Measurements from ENCODE around the gene NAGK.

The NAGK gene

GRCh38 chr2:71071681-71072398 lies 3.4 kb downstream of the NAGK start:
- Histone ChIP-seq H3K9me3 (ENCODE audit: insufficient read depth, low read depth, low read length) (no peaks in the 10 kb centered on the region), H3K4me1 (ENCODE audit: insufficient read depth, low read length, poor library complexity, severe bottlenecking) (peaks cover 32% of the 10 kb centered on the region), H3K9me2 (replicated peaks; ENCODE audit: low read depth, low read length) (no peaks in the 10 kb centered on the region), H3K4me2 (ENCODE audit: low read depth, low read length, poor library complexity, severe bottlenecking) (peak overlapping the region; percentile 93), H3F3A (ENCODE audit: low read depth) (no peaks in the 10 kb centered on the region), H3K79me2 (ENCODE audit: insufficient read depth, low read length) (peaks cover 39% of the 10 kb centered on the region), H3K27me3 (ENCODE audit: insufficient read depth, low read length, poor library complexity, severe bottlenecking) (no peaks in the 10 kb centered on the region), H3K36me3 (ENCODE audit: insufficient read depth, low read length) (peaks cover 30% of the 10 kb centered on the region; the same call in 1 of the 2 replicates), H3K4me3 (ENCODE audit: low read length, poor library complexity, severe bottlenecking) (peak overlapping the region; percentile 33), H2AFZ (ENCODE audit: low read length) (no peak overlapping the region), H4K20me1 (ENCODE audit: insufficient read depth, low read length, poor library complexity, severe bottlenecking) (peaks cover 15% of the 10 kb centered on the region), H3K9ac (ENCODE audit: low read depth, low read length, poor library complexity, severe bottlenecking) (peak overlapping the region; percentile 24)
- TF ChIP-seq EZH2phosphoT487 (IDR thresholded peaks at IDR 0.05; ENCODE audit: borderline replicate concordance), result no peak
- peak; percentile 58 for TF ChIP-seq CTCF (conservative IDR thresholded peaks at IDR 0.05; ENCODE audit: low read length)

GRCh38 chr2:71072492-71072891 lies 4.0 kb downstream of the NAGK start:
- H3K36me3 ChIP-seq (ENCODE audit: insufficient read depth, low read length), result peaks cover 33% of the 10 kb centered on the region; the same call in 1 of the 2 replicates
- no peak overlapping the region for H2AFZ ChIP-seq (ENCODE audit: low read length)

GRCh38 chr2:71073475-71073874 lies 5.0 kb downstream of the NAGK start:
- H3K4me1 ChIP-seq (ENCODE audit: insufficient read depth, low read length, poor library complexity, severe bottlenecking), result peaks cover 32% of the 10 kb centered on the region
- H3K9me2 ChIP-seq (replicated peaks; ENCODE audit: low read depth, low read length), result no peaks in the 10 kb centered on the region
- H3K27me3 ChIP-seq (ENCODE audit: insufficient read depth, low read length, poor library complexity, severe bottlenecking), result no peaks in the 10 kb centered on the region
- H2AFZ ChIP-seq (ENCODE audit: low read length), result no peak overlapping the region
- H3K9ac ChIP-seq (ENCODE audit: low read depth, low read length, poor library complexity, severe bottlenecking), result no peak overlapping the region
- no peak for TF ChIP-seq EZH2phosphoT487 (IDR thresholded peaks at IDR 0.05; ENCODE audit: borderline replicate concordance)
- TF ChIP-seq CTCF (conservative IDR thresholded peaks at IDR 0.05; ENCODE audit: low read length), result no peak
- no peaks in the 10 kb centered on the region for H3F3A ChIP-seq (ENCODE audit: low read depth)
- H3K79me2 ChIP-seq (ENCODE audit: insufficient read depth, low read length), result peaks cover 39% of the 10 kb centered on the region
- H3K9me3 ChIP-seq (ENCODE audit: insufficient read depth, low read depth, low read length), result no peaks in the 10 kb centered on the region
- peaks cover 15% of the 10 kb centered on the region for H4K20me1 ChIP-seq (ENCODE audit: insufficient read depth, low read length, poor library complexity, severe bottlenecking)
- H3K36me3 ChIP-seq (ENCODE audit: insufficient read depth, low read length), result peaks cover 43% of the 10 kb centered on the region; the same call in 1 of the 2 replicates
- H3K4me3 ChIP-seq (ENCODE audit: low read length, poor library complexity, severe bottlenecking), result no peak overlapping the region
- H3K4me2 ChIP-seq (ENCODE audit: low read depth, low read length, poor library complexity, severe bottlenecking), result no peak overlapping the region

More at GRCh38 chr2:71072492-71072891, 4.0 kb downstream of the NAGK start:
- Histone ChIP-seq H4K20me1 (ENCODE audit: insufficient read depth, low read length, poor library complexity, severe bottlenecking) (peaks cover 15% of the 10 kb centered on the region), H3K9ac (ENCODE audit: low read depth, low read length, poor library complexity, severe bottlenecking) (peak overlapping the region; percentile 24), H3K27me3 (ENCODE audit: insufficient read depth, low read length, poor library complexity, severe bottlenecking) (no peaks in the 10 kb centered on the region), H3F3A (ENCODE audit: low read depth) (no peaks in the 10 kb centered on the region), H3K9me3 (ENCODE audit: insufficient read depth, low read depth, low read length) (no peaks in the 10 kb centered on the region), H3K4me3 (ENCODE audit: low read length, poor library complexity, severe bottlenecking) (peak overlapping the region; percentile 33), H3K9me2 (replicated peaks; ENCODE audit: low read depth, low read length) (no peaks in the 10 kb centered on the region), H3K4me2 (ENCODE audit: low read depth, low read length, poor library complexity, severe bottlenecking) (peak overlapping the region; percentile 93), H3K79me2 (ENCODE audit: insufficient read depth, low read length) (peaks cover 39% of the 10 kb centered on the region), H3K4me1 (ENCODE audit: insufficient read depth, low read length, poor library complexity, severe bottlenecking) (peaks cover 32% of the 10 kb centered on the region)
- TF ChIP-seq EZH2phosphoT487 (IDR thresholded peaks at IDR 0.05; ENCODE audit: borderline replicate concordance) (no peak), CTCF (conservative IDR thresholded peaks at IDR 0.05; ENCODE audit: low read length) (no peak)
